DND-41 (cell line): Measurements from ENCODE around the gene TNFRSF14.

Experiments used
- ATAC-seq: fragments of 200-7000 bp; cut with Tn5 transposase; 3 replicates; pipeline ENCODE4 v1.9.1; 2021; ENCODE audit warnings: low read depth; ENCODE audit not compliant: insufficient read depth
- DNase-seq: peaks from one replicate; pipeline ENCODE4 v3.0.0-alpha.2; 2020
- H2AFZ ChIP-seq: 2 replicates; pipeline ENCODE4 v1.6.0; 2012; ENCODE audit warnings: low read depth, low read length
- H3K27ac ChIP-seq: 2 replicates; pipeline ENCODE4 v1.5.1; 2012; ENCODE audit warnings: low read length, inconsistent platforms
- H3K27me3 ChIP-seq: fragments of 200-600 bp; sonication (generic); 2 replicates; pipeline ENCODE4 v1.6.0; 2012; ENCODE audit warnings: low read length, mild to moderate bottlenecking, inconsistent platforms; ENCODE audit not compliant: insufficient read depth, poor library complexity
- H3K36me3 ChIP-seq: 2 replicates; pipeline ENCODE4 v1.5.1; 2012; ENCODE audit warnings: low read length, inconsistent platforms; ENCODE audit not compliant: insufficient read depth
- H3K4me1 ChIP-seq: 2 replicates; pipeline ENCODE4 v1.5.1; 2012; ENCODE audit warnings: mild to moderate bottlenecking, low read length; ENCODE audit not compliant: insufficient read depth
- H3K4me2 ChIP-seq: 2 replicates; pipeline ENCODE4 v1.6.0; 2012; ENCODE audit warnings: mild to moderate bottlenecking, moderate library complexity, low read length, inconsistent platforms; ENCODE audit not compliant: insufficient read depth
- H3K4me3 ChIP-seq, 2 experiments: fragments of 200-600 bp in 1 of 2; shearing (Covaris generic) in 1 of 2; 2 replicates each; pipeline ENCODE4 v1.5.1; 2012 to 2016; ENCODE audit warnings: inconsistent platforms in 2 of 2, low read length in 2 of 2, mild to moderate bottlenecking in 2 of 2, low read depth in 1 of 2, moderate library complexity in 1 of 2
- H3K79me2 ChIP-seq: 2 replicates; pipeline ENCODE4 v1.6.0; 2012; ENCODE audit warnings: low read length, inconsistent platforms; ENCODE audit not compliant: insufficient read depth
- H3K9ac ChIP-seq: 2 replicates; pipeline ENCODE4 v1.6.0; 2012; ENCODE audit warnings: low read depth, mild to moderate bottlenecking, inconsistent platforms, low read length, moderate library complexity
- H3K9me3 ChIP-seq: 2 replicates; pipeline ENCODE4 v1.5.1; 2012; ENCODE audit warnings: low read length, moderate library complexity, mild to moderate bottlenecking, inconsistent platforms; ENCODE audit not compliant: insufficient read depth, severe bottlenecking
- H4K20me1 ChIP-seq: 2 replicates; pipeline ENCODE4 v1.6.0; 2012; ENCODE audit warnings: low read length; ENCODE audit not compliant: insufficient read depth
- CTCF ChIP-seq: IDR thresholded peaks from 2 replicates; pipeline ENCODE4 v1.5.1; 2012; ENCODE audit warnings: borderline replicate concordance, low read length, moderate library complexity, mild to moderate bottlenecking; ENCODE audit not compliant: poor library complexity, severe bottlenecking; ENCODE audit errors: extremely low read depth
- EZH2 ChIP-seq: IDR thresholded peaks from 3 replicates; pipeline ENCODE4 v1.6.1; 2012; ENCODE audit warnings: borderline replicate concordance, low read depth, mild to moderate bottlenecking, moderate library complexity, low read length, inconsistent platforms; ENCODE audit not compliant: severe bottlenecking

The TNFRSF14 gene

GRCh38 chr1:2590233-2591141 is 34.3 kb downstream of the TNFRSF14 start:
- H3K4me3 ChIP-seq, result no peak overlapping the region
- H3K79me2 ChIP-seq, result 0 out of 2 replicates have a peak, but pooled peaks cover 3% of the 10 kb centered on the region
- TF ChIP-seq CTCF, result no peak
- no peak for TF ChIP-seq EZH2
- H3K27me3 ChIP-seq, result no peaks in the 10 kb centered on the region
- H3K9ac ChIP-seq, result no peak overlapping the region
- peaks cover 15% of the 10 kb centered on the region for H3K4me1 ChIP-seq
- DNase-seq, result no peak
- H3K9me3 ChIP-seq, result no peaks in the 10 kb centered on the region
- H4K20me1 ChIP-seq, result peaks cover 11% of the 10 kb centered on the region; the same call in 1 of the 2 replicates
- no peak for ATAC-seq
- H3K27ac ChIP-seq, result no peak overlapping the region
- no peak overlapping the region for H2AFZ ChIP-seq
- H3K4me2 ChIP-seq, result no peak overlapping the region
- H3K36me3 ChIP-seq, result no peaks in the 10 kb centered on the region; the same call in 1 of the 2 replicates

- Histone ChIP-seq H2AFZ (no peak overlapping the region), H3K27me3 (no peaks in the 10 kb centered on the region), H4K20me1 (peaks cover 11% of the 10 kb centered on the region; the same call in 1 of the 2 replicates), H3K4me2 (no peak overlapping the region), H3K27ac (no peak overlapping the region), H3K9me3 (no peaks in the 10 kb centered on the region), H3K9ac (no peak overlapping the region), H3K4me3 (no peak overlapping the region), H3K4me1 (peaks cover 12% of the 10 kb centered on the region), H3K79me2 (no peaks in the 10 kb centered on the region), H3K36me3 (no peaks in the 10 kb centered on the region)
- TF ChIP-seq CTCF, result no peak
- TF ChIP-seq EZH2, result no peak
- ATAC-seq, result no peak
- no peak for DNase-seq
These were observed 35.0 kb downstream of the TNFRSF14 start for GRCh38 chr1:2591233-2591580.

GRCh38 chr1:2591581-2592261 is 35.5 kb downstream of the TNFRSF14 start:
- Histone ChIP-seq H3K9ac (no peak overlapping the region), H3K4me3 (no peak overlapping the region), H3K79me2 (no peaks in the 10 kb centered on the region), H3K27me3 (no peaks in the 10 kb centered on the region), H3K27ac (no peak overlapping the region), H4K20me1 (peaks cover 11% of the 10 kb centered on the region; the same call in 1 of the 2 replicates), H3K36me3 (no peaks in the 10 kb centered on the region), H3K4me2 (no peak overlapping the region), H3K9me3 (no peaks in the 10 kb centered on the region), H3K4me1 (peaks cover 12% of the 10 kb centered on the region), H2AFZ (no peak overlapping the region)
- TF ChIP-seq CTCF (no peak), EZH2 (no peak)
- DNase-seq (no peak), ATAC-seq (no peak)
